HG03025 (cell line): ENCODE measurements around the gene UBTD1.
"Not testable (repeated sequence)": the region's sequence is repeated elsewhere in the genome, so short reads cannot be mapped to it uniquely, and the experiment has no call there.

Experiments
- ATAC-seq: cut with Tn5 transposase; IDR thresholded peaks from one replicate; pipeline ENCODE4 v1.9.1; 2021; ENCODE audit warnings: mild to moderate bottlenecking, moderate library complexity; ENCODE audit not compliant: unreplicated experiment, low FRiP score

Gene UBTD1

GRCh38 chr10:97511711-97512440, 13.2 kb downstream of the UBTD1 start:
- no peak for ATAC-seq

- no peak for ATAC-seq
Measured at GRCh38 chr10:97512993-97513392, 14.3 kb downstream of the UBTD1 start.

GRCh38 chr10:97514344-97514743, 15.6 kb downstream of the UBTD1 start:
- no peak for ATAC-seq

GRCh38 chr10:97515271-97515978, 16.7 kb downstream of the UBTD1 start:
- ATAC-seq, result no peak

GRCh38 chr10:97517096-97517750, 18.5 kb downstream of the UBTD1 start:
- ATAC-seq, result no peak

GRCh38 chr10:97517778-97518300, 19.1 kb downstream of the UBTD1 start:
- ATAC-seq, result no peak

- no peak for ATAC-seq
Measured at GRCh38 chr10:97518301-97519043, 19.7 kb downstream of the UBTD1 start.

GRCh38 chr10:97519342-97519741, 20.6 kb downstream of the UBTD1 start:
- ATAC-seq, result no peak

GRCh38 chr10:97520520-97520919, 21.8 kb downstream of the UBTD1 start:
- ATAC-seq, result no peak

GRCh38 chr10:97520978-97521761, 22.4 kb downstream of the UBTD1 start:
- no peak for ATAC-seq

GRCh38 chr10:97522071-97522470, 23.3 kb downstream of the UBTD1 start:
- ATAC-seq, result no peak

GRCh38 chr10:97522937-97523336, 24.2 kb downstream of the UBTD1 start:
- ATAC-seq, result no peak

- ATAC-seq, result no peak
Measured at GRCh38 chr10:97525086-97525485, 26.4 kb downstream of the UBTD1 start.

GRCh38 chr10:97525683-97526110, 27.0 kb downstream of the UBTD1 start:
- no peak for ATAC-seq

GRCh38 chr10:97528876-97529275, 30.2 kb downstream of the UBTD1 start:
- not testable (repeated sequence) for ATAC-seq

GRCh38 chr10:97529685-97530465, 31.2 kb downstream of the UBTD1 start:
- no peak for ATAC-seq

GRCh38 chr10:97531401-97531986, 32.8 kb downstream of the UBTD1 start:
- no peak for ATAC-seq

- no peak for ATAC-seq
Measured at GRCh38 chr10:97532935-97533671, 34.4 kb downstream of the UBTD1 start.
